Trophoblast cell (in vitro differentiated cells and primary cell): ENCODE results near the gene EHF.

ENCODE experiments used
- DNase-seq, 2 donors: peaks; one replicate each; pipeline ENCODE4 v3.0.0-alpha.2; 2016
- H2AFZ ChIP-seq: 2 replicates; pipeline ENCODE4 v1.6.1; 2013; ENCODE audit warnings: low read length, moderate library complexity, mild to moderate bottlenecking; ENCODE audit not compliant: insufficient read depth, poor library complexity
- H2AK5ac ChIP-seq: 2 replicates; pipeline ENCODE4 v1.6.1; 2013; ENCODE audit warnings: mild to moderate bottlenecking, low read length
- H2BK120ac ChIP-seq: 2 replicates; pipeline ENCODE4 v1.6.1; 2013; ENCODE audit warnings: low read length, mild to moderate bottlenecking, moderate library complexity; ENCODE audit not compliant: insufficient read depth, poor library complexity
- H2BK12ac ChIP-seq: 2 replicates; pipeline ENCODE4 v1.6.1; 2013; ENCODE audit warnings: mild to moderate bottlenecking, low read length, moderate library complexity
- H2BK5ac ChIP-seq: 2 replicates; pipeline ENCODE4 v1.6.1; 2013; ENCODE audit warnings: low read length, low read depth, moderate library complexity, mild to moderate bottlenecking; ENCODE audit not compliant: poor library complexity
- H3K14ac ChIP-seq: 2 replicates; pipeline ENCODE4 v1.6.1; 2013; ENCODE audit warnings: mild to moderate bottlenecking, low read length
- H3K18ac ChIP-seq: 2 replicates; pipeline ENCODE4 v1.6.1; 2013; ENCODE audit warnings: mild to moderate bottlenecking, low read length
- H3K23ac ChIP-seq: 2 replicates; pipeline ENCODE4 v1.6.1; 2013; ENCODE audit warnings: low read length
- H3K27ac ChIP-seq: 2 replicates; pipeline ENCODE4 v1.5.1; 2013; ENCODE audit warnings: low read depth, mild to moderate bottlenecking, inconsistent platforms, low read length, moderate library complexity
- H3K27me3 ChIP-seq: 2 replicates; pipeline ENCODE4 v1.6.1; 2013; ENCODE audit warnings: inconsistent platforms, mild to moderate bottlenecking, low read length, moderate library complexity; ENCODE audit not compliant: insufficient read depth
- H3K36me3 ChIP-seq, 2 experiments: 1 replicate in 1 of 2; 2 replicates in 1 of 2; pipeline ENCODE4 v1.6.1; 2013; ENCODE audit warnings: low read length in 2 of 2, mild to moderate bottlenecking in 2 of 2, moderate library complexity in 1 of 2; ENCODE audit not compliant: insufficient read depth in 2 of 2, control insufficient read depth in 1 of 2
- H3K4ac ChIP-seq: 2 replicates; pipeline ENCODE4 v1.6.1; 2013; ENCODE audit warnings: low read depth, mild to moderate bottlenecking, low read length, moderate library complexity
- H3K4me1 ChIP-seq, 2 experiments: 1 replicate in 1 of 2; 2 replicates in 1 of 2; pipeline ENCODE4 v1.6.1; 2013; ENCODE audit warnings: low read length in 2 of 2, mild to moderate bottlenecking in 2 of 2, moderate library complexity in 1 of 2; ENCODE audit not compliant: insufficient read depth in 2 of 2, control insufficient read depth in 1 of 2
- H3K4me2 ChIP-seq: 2 replicates; pipeline ENCODE4 v1.6.1; 2013; ENCODE audit warnings: inconsistent platforms, mild to moderate bottlenecking, low read length, moderate library complexity
- H3K4me3 ChIP-seq: 2 replicates; pipeline ENCODE4 v1.5.1; 2013; ENCODE audit warnings: mild to moderate bottlenecking, low read depth, low read length, inconsistent platforms
- H3K79me1 ChIP-seq: one replicate; pipeline ENCODE4 v1.6.1; 2013; ENCODE audit warnings: low read length
- H3K79me2 ChIP-seq: 2 replicates; pipeline ENCODE4 v1.6.1; 2013; ENCODE audit warnings: low read length, mild to moderate bottlenecking; ENCODE audit not compliant: control insufficient read depth, insufficient read depth, poor library complexity
- H3K9ac ChIP-seq: 2 replicates; pipeline ENCODE4 v1.6.1; 2013; ENCODE audit warnings: mild to moderate bottlenecking, low read length
- H3K9me3 ChIP-seq: 2 replicates; pipeline ENCODE4 v1.6.1; 2013; ENCODE audit warnings: low read depth, mild to moderate bottlenecking, control low read depth, inconsistent platforms, low read length; ENCODE audit not compliant: insufficient read depth
- H4K12ac ChIP-seq: 2 replicates; pipeline ENCODE4 v1.6.1; 2013; ENCODE audit warnings: low read depth, mild to moderate bottlenecking, low read length, moderate library complexity
- H4K8ac ChIP-seq: 2 replicates; pipeline ENCODE4 v1.6.1; 2013; ENCODE audit warnings: low read depth, mild to moderate bottlenecking, low read length, moderate library complexity
- H4K91ac ChIP-seq: one replicate; pipeline ENCODE4 v1.6.1; 2013; ENCODE audit warnings: low read depth, mild to moderate bottlenecking, low read length, moderate library complexity
- WGBS: extraction: QIAGEN DNeasy Blood & Tissue Kit; methylation state at CpG from one replicate; pipeline ENCODE4 v1.1.7; 2013; ENCODE audit warnings: missing lambda C conversion rate; ENCODE audit not compliant: insufficient read length, insufficient coverage; ENCODE audit errors: extremely low coverage; 5-methylcytosine and 5-hydroxymethylcytosine counted together

The EHF gene

DNA sequence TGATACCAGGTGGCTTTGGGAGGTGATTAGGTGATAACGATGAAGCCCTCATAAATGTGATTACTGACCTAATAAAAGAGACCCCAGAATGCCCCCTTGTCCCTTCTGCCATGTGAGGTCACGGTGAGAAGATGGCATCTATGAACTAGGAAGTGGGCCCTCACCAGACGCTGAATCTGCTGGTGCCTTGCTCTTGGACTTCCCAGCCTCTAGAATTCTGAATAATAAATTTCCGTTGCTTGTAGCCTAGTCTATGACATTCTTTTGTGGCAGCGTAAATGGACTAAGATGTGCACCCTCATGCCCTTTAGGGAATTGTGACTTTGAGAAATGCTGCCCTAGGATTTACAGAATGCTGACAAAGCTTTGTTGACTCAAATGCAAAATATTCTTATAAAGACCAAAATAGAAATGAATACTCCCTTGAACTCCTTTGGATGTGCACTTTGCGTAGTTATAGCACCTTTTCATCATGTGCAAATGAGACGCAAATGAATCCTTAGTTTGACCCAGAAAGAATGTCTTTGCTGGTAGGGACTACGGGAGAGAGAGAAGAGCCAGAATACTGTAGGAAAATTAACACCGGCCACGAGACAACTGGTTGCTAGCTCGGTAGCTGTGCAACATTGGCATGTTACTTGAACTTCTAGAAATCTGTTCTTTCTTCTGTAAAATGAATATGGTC, 24.8 kb upstream of the EHF start:
- H3K27ac ChIP-seq = no peak overlapping the region
- peaks cover 3% of the 10 kb centered on the region in 2 experiments for H3K4me1 ChIP-seq
- no peak overlapping the region for H3K14ac ChIP-seq
- no peak overlapping the region for H2AFZ ChIP-seq
- H3K79me1 ChIP-seq = no peaks in the 10 kb centered on the region
- no peak overlapping the region for H4K8ac ChIP-seq
- no peaks in the 10 kb centered on the region for H3K79me2 ChIP-seq
- H3K23ac ChIP-seq = no peak overlapping the region
- H3K36me3 ChIP-seq = no peaks in the 10 kb centered on the region
- no peak overlapping the region for H3K18ac ChIP-seq
- H2BK120ac ChIP-seq = no peak overlapping the region
- H4K91ac ChIP-seq = no peak overlapping the region
- no peak overlapping the region for H2BK5ac ChIP-seq
- no peak overlapping the region for H3K4ac ChIP-seq
- no peak overlapping the region for H4K12ac ChIP-seq
- no peak overlapping the region for H3K4me2 ChIP-seq
- whole genome bisulfite sequencing = no CpG with 5 or more reads among the region's 11 CpGs
- H2BK12ac ChIP-seq = no peak overlapping the region
- no peak overlapping the region for H2AK5ac ChIP-seq
- H3K4me3 ChIP-seq = no peak overlapping the region
- H3K27me3 ChIP-seq = no peaks in the 10 kb centered on the region
- no peak for DNase-seq
- no peak overlapping the region for H3K9ac ChIP-seq
- no peaks in the 10 kb centered on the region for H3K9me3 ChIP-seq

DNA sequence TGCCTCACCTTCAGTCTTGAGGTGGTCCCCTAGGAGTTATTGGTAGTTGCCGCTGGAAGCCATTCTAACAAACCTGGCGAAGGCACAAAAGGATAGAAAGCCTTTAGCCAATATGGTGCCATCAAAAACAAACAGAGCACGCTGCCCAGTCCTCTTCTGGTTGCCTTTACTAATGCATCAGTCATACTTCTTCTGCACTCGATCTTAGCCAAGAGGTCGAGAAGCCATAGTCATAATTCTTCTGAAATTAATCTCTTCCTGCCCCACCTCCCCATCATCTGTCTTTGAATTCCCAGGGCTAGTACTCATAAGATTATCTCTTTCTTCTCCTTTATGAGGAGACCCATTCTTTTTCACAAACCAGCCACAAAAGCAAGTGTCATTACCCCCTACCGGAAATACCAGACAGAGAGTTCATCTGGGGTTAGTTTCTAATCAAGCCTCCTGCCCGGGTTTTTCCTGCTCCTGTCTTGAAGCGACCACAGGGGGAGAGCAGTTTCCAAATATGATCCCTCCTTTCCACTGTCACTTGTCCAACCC, 21.4 kb upstream of the EHF start:
- Histone ChIP-seq H3K27ac (no peak overlapping the region), H2BK12ac (no peak overlapping the region), H3K18ac (no peak overlapping the region), H3K79me1 (no peaks in the 10 kb centered on the region), H3K9ac (no peak overlapping the region), H3K4me1 (peaks cover 3% of the 10 kb centered on the region in 2 experiments), H2BK120ac (no peak overlapping the region), H4K12ac (no peak overlapping the region), H2BK5ac (no peak overlapping the region), H3K23ac (no peak overlapping the region), H2AFZ (no peak overlapping the region), H3K4me2 (no peak overlapping the region), H3K9me3 (no peaks in the 10 kb centered on the region), H3K79me2 (no peaks in the 10 kb centered on the region), H3K27me3 (no peaks in the 10 kb centered on the region), H2AK5ac (no peak overlapping the region), H3K4ac (no peak overlapping the region), H4K8ac (no peak overlapping the region), H3K36me3 (no peaks in the 10 kb centered on the region), H3K14ac (no peak overlapping the region), H3K4me3 (no peak overlapping the region), H4K91ac (no peak overlapping the region)
- WGBS = no CpG with 5 or more reads among the region's 8 CpGs
- no peak for DNase-seq

- Histone ChIP-seq H3K14ac (no peak overlapping the region), H3K79me2 (no peaks in the 10 kb centered on the region), H3K4me2 (no peak overlapping the region), H2BK5ac (no peak overlapping the region), H2BK12ac (no peak overlapping the region), H3K4ac (no peak overlapping the region), H3K9me3 (no peaks in the 10 kb centered on the region), H3K27ac (no peak overlapping the region), H4K8ac (no peak overlapping the region), H3K4me3 (no peak overlapping the region), H3K36me3 (no peaks in the 10 kb centered on the region), H2AK5ac (no peak overlapping the region), H3K9ac (no peak overlapping the region), H3K79me1 (no peaks in the 10 kb centered on the region), H4K91ac (no peak overlapping the region), H3K27me3 (no peaks in the 10 kb centered on the region), H2BK120ac (no peak overlapping the region), H3K18ac (no peak overlapping the region), H2AFZ (no peak overlapping the region), H4K12ac (no peak overlapping the region), H3K23ac (no peak overlapping the region), H3K4me1 (peaks cover 3% of the 10 kb centered on the region in 2 experiments)
- WGBS = no CpG with 5 or more reads among the region's 11 CpGs
- DNase-seq = no peak
Measured at GRCh38 chr11:34600339-34601084, 20.4 kb upstream of the EHF start.

DNA sequence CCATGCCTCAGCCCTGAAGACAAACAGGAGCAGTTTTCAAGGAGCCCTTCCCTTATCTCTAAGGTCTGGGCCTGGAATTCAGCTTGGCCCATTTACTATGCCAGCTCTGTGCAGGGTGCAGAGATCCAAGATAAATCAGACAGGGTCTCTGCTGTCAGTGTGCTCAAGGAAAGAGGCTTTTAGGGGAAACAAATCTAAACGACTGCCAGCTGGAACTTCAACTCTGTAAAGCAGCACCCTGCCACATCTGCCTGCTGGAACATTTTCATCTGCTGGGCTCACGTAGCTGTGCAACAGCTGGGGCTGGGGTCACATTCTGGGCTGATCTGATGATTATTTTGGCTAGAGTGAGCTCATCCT, 19.8 kb upstream of the EHF start:
- H3K27ac ChIP-seq = no peak overlapping the region
- H2BK120ac ChIP-seq = no peak overlapping the region
- H3K9me3 ChIP-seq = no peaks in the 10 kb centered on the region

More for the DNA sequence above, 19.8 kb upstream of the EHF start:
- Histone ChIP-seq H3K4me2 (no peak overlapping the region), H3K14ac (no peak overlapping the region), H3K27me3 (no peaks in the 10 kb centered on the region), H2BK5ac (no peak overlapping the region), H3K79me1 (no peaks in the 10 kb centered on the region), H2AFZ (no peak overlapping the region), H2BK12ac (no peak overlapping the region), H2AK5ac (no peak overlapping the region), H3K4me3 (no peak overlapping the region), H3K9ac (no peak overlapping the region), H3K79me2 (no peaks in the 10 kb centered on the region), H4K12ac (no peak overlapping the region), H4K91ac (no peak overlapping the region), H3K36me3 (no peaks in the 10 kb centered on the region), H3K23ac (no peak overlapping the region), H3K4me1 (peaks cover 3% of the 10 kb centered on the region in 2 experiments), H4K8ac (no peak overlapping the region), H3K4ac (no peak overlapping the region), H3K18ac (no peak overlapping the region)
- WGBS = no CpG with 5 or more reads among the region's 2 CpGs
- DNase-seq = no peak
